Esophagus squamous epithelium (tissue), 4 donors: ENCODE data around the gene CCNY.

ENCODE experiments used
- CTCF ChIP-seq, 6 experiments: fragments of 450-650 bp in 4 of 6; fragments of 200-600 bp in 2 of 6; sonication (generic) in 2 of 6; IDR thresholded peaks; one replicate each; pipeline ENCODE4 v1.5.1; 2016 to 2019; ENCODE audit warnings: antibody characterized with exemption in 6 of 6, mild to moderate bottlenecking in 4 of 6, moderate library complexity in 4 of 6
- POLR2A ChIP-seq, 4 donors: fragments of 450-650 bp; IDR thresholded peaks; one replicate each; pipeline ENCODE4 v1.6.1; 2017; ENCODE audit warnings: antibody characterized with exemption in 4 of 4, mild to moderate bottlenecking in 4 of 4, moderate library complexity in 3 of 4

GRCh38 chr10:35612385-35613106 lies 276.2 kb downstream of the CCNY start:
- TF ChIP-seq CTCF (IDR thresholded peaks at IDR 0.05): no peak
- no peak for TF ChIP-seq POLR2A (IDR thresholded peaks at IDR 0.05)
